CD4-positive, alpha-beta T cell treated with Interleukin-6 for 4 hours (primary cell): ENCODE data around the gene UHMK1.
A peak's percentile ranks its signal among the peaks of the same experiment; 100 is the strongest.

ENCODE experiments used
- DNase-seq: peaks from one replicate; pipeline ENCODE4 v3.0.0-alpha.2; 2020; ENCODE audit warnings: mixed read lengths

UHMK1 gene

GRCh38 chr1:162530307-162530987 is 32.8 kb downstream of the UHMK1 start:
- no peak for DNase-seq

- DNase-seq: no peak
Measured at GRCh38 chr1:162530988-162531319, 33.3 kb downstream of the UHMK1 start.

DNA sequence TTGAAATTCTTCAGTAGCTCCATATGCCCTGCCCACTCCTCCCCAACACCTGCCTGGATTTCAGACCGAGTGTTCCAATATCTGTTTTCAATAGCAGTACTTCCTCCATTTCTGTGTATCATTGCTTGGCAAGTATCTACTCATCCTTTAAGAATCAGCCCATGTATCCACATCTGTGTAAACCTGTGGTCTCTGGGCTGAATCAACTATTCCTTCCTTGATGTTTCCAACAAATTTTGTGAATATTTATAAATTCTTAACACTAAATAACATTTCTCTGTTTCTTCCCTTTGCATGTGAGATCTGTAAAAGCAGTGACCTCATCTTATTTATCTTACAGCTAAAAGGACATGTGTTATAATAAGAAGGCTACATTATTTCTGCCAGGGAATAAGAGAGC is 37.9 kb downstream of the UHMK1 start:
- DNase-seq: no peak

DNA sequence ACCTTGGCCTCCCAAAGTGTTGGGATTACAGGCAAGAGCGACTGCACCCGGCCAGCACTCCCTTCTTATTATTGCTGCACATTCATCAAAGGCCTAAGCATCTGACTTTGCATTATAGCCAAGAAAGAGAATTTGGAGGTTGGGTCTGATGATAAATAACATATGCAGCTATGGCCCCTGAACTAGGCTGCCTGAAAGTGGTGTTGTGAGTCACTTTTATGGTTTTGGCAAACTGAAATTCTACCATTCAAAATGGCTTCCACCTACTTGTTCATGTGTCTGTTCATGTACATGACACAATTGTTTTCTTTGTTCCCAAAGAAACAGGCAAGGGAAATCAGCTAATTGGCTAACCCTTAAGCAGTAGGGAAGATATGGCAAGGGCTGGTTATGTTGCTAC is 38.9 kb downstream of the UHMK1 start:
- DNase-seq: no peak

DNA sequence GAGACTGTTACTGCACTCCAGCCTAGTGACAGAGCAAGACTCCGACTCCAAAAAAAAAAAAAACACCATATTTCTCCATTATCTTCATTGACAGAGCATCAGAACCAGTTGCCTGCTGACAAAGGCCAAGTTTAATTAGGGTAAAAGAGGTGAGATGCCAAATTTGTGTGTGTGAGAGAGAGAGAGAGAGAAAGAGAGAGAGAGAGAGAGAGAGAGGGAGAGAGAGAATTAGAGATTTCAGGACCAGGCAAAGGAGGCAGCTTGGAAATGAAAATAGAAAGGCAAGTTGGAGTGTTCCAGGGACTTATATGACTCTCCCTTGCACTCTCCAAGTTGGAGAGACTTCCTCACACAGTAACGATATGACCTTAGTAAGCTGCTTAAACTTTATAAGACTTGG is 39.6 kb downstream of the UHMK1 start:
- no peak for DNase-seq

DNA sequence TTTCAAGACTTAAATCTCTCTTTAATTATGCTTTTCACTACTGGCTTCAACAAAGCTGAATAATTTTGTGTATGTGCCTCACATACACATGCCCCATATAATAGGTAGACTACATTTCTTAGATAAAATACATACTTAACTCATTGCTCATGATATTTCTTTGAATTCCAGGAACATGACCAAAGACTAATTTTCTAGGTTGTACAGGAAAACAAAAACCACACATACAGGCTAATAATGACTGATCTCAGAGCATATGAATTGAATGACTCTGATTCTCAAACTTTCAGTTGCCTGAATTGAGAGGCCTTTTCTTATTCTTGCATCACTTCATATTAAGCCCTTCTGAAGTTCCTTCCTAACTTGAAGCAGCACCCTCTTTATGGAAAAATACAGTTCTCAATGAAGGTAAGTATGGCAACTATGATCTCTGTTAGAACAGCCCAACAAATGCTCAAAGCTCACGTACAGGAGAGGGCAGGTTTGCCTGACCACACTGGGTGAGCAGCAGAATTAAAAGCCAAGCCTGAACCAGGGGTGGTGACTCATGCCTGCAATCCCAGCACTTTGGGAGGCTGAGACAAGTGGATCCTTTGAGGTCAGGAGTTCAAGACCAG is 41.3 kb downstream of the UHMK1 start:
- DNase-seq: no peak

GRCh38 chr1:162541619-162542141 is 44.1 kb downstream of the UHMK1 start:
- no peak for DNase-seq

DNA sequence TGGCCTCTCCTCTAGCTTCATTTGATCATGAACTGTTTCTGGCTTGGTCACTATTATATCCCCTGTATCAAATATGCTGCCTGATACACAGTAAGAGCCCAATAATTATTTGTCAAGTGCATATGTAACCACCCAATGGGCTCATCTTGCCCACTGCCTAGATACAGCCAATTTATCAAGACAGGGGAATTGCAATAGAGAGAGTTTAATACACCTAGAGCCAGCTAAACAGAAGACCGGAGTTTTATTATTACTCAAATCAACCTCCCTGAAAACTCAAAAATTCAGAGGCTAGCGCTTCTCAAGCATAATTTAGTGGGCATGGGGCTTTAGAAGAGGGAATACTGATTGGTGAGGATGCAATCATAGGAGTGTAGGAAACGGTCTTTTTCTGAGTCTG is 45.6 kb downstream of the UHMK1 start:
- no peak for DNase-seq

DNA sequence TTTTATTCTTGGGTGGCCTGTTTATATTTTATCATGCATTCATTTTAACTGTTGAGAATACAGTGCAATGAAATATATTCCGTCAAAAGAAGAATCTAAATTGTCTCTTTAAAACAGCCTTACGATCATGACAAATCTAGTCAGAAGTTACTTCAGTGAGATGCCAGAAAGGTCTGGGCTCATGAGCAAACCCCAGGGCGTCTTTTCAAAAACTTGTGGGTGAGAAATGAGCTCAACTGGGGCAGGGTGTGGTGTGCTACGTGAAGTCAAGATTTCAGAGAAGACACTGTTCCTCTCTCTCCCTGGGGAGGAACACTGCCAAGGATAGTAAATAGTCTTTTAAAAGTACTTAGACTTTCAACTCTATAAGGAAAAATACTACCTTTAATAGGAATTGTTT is 50.6 kb downstream of the UHMK1 start:
- no peak for DNase-seq

DNA sequence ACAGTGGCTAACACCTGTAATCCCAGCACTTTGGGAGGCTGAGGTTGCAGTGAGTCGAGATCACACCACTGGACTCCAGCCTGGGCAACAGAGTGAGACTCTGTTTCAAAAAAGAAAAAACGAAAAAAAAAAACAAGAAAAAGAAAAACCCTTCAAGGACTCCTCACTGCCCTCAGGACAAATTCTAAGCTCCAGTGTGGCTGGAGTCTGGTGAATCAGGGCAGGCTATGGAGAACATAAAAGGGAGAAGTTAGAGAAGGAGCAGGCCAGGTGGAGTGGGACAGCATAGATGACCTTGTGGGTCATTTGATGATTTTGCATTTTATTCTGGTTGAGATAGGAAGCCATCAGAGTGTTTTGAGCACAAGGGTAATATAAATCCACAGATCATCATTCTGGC is 51.4 kb downstream of the UHMK1 start:
- DNase-seq: no peak

GRCh38 chr1:162550925-162551324 is 53.3 kb downstream of the UHMK1 start:
- DNase-seq: no peak

DNA sequence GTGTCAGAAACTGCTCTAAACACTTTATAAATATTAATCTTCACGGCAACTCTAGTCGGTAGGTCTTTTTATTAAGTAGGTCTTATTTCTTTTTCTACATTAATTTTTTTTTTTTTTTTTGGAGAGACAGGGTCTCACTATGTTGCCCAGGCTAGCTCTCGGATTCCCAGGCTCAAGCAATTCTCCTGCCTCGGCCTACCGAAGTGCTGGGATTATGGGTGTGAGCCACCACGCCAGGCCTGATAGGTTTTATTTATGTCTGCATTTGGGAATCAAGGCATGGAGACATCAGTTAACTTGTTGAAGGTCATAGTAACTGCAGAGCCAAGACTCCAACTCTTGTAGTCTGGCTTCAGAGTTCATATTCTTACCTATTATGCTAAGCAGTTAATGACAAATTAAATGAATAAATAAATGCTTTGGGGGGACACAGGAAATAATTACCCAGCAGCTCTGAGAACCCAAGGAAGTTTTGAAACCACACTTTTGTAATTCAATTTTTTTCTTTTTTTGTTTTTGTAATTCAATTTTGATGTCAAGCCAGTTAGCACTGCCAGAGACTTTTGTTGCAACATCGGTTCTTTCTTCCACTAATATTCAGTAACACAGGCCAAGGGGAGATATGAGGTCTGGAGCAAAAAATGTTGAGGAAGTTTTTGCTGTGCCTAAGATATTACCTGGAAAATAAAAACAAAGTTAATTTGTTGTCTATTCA is 54.5 kb downstream of the UHMK1 start:
- DNase-seq: no peak

DNA sequence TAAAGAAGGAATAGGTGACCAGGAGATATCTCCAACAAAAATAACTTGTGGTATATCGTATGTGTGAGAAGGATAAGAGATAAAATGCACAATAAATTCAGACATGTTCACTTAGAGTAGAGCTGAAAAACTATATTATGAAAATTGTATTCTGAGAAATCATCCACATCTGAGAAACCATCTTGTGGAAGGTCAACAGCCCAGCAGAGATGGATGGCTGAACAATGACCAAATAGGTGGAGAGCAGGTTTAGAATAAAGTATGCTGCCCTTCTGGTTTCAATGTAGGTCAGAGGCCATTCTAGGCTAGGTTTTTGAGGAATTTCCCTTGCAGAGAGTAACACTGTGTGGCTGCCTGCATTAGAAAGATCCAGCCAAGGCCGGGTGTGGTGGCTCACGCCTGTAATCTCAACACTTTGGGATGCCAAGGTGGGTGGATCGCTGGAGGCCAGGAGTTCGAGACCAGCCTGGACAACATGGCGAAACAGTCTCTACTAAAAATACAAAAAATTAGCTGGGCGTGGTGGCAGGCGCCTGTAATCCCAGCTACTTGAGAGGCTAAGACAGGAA is 55.1 kb downstream of the UHMK1 start:
- no peak for DNase-seq

DNA sequence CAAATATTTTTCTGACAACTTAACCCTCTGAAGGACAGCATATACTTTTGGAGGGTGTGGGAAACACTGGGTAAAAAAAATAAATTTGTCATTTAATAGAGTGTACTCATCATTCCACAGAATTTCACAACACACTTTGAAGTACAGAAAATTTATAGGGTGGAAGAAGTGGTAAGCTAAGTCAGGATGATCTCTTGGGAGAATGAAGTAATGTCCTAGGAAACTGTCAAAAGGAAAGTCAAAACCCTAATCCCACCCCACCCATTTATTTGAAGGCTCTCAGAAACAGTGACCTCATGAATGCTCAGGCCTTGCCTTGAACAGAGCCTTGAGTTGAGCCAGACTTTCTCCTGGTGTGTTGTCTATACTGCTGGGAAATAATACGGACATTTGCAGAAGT is 56.6 kb downstream of the UHMK1 start:
- DNase-seq: no peak

GRCh38 chr1:162557536-162557935 is 59.9 kb downstream of the UHMK1 start:
- DNase-seq: no peak

GRCh38 chr1:162560303-162561036 is 62.9 kb downstream of the UHMK1 start:
- no peak for DNase-seq

DNA sequence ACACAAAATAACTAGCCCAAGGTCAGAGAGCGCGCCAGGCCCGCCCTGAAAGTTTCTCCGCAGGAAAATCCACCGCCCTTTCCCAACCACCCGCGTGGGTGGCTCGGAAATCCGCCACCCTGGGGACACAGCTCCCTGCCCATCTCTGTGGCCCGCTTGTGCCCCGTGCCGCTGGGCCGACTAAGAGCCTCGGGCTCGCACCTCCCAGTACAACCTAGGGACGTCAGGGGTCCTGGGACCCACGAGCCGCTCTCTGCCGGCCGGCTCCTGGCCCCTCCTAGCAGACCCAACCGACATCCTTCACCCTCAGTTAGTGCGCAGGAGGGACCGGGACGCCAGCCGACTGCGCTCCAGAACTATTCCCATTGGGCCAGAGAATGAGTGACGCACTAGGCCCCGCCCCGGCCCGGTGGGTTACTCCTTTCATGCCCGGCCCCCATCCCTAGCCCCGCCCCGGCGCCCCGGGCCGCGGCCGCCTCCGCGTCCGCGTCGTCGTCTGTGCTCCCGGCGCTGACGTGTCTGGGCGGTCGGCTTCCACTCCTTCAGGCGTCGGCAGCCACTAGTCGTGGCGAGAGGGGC is 63.5 kb downstream of the UHMK1 start:
- peak; percentile 99 for DNase-seq

DNA sequence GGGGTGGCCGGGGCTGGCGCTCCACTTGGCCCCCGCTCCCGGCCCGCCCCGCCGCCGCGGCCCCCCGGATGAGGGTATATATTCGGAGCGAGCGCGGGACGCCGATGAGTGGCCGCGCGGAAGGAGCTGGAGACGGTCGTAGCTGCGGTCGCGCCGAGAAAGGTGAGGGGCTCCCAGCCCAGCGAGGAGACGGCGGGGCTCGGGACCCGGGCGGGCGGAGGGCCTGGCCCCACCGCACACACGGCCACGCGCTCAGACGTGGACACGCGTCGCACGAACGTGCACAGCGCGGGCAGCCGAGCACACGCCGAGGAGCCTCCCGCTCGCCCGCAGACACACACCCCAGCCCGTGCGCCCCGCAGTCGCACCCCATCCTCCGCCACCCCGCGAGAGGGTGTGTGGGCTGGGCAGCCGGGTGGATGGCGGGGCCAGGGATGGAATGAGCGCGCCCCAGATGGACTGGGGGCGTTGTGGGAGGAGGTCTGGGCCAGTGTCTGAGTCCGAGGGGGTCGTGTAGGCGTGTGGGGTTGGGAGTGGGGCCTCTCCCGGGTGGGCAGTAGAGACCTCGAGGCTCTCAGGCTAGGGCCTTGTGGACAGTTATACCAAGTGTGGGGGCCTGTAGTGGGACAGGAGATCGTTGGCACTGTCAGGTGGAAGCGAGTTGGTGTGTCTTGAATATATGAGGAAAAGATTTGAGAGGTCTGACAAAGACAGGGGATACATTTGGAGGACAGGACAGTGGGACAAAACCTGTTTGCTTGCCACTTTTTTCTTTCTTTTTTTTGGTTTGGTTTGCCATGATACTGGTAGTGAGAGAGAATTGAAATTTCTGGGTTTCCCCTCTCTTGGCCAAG is 64.2 kb downstream of the UHMK1 start, which contains the start of gene UAP1:
TSS of gene UAP1 (plus strand) at position 107 of the 854 bp plus-strand sequence. CDS start 4,347 bp downstream, outside the sequence.
- DNase-seq: no peak

- DNase-seq: no peak
Measured at GRCh38 chr1:162562470-162562828, 64.8 kb downstream of the UHMK1 start.

DNA sequence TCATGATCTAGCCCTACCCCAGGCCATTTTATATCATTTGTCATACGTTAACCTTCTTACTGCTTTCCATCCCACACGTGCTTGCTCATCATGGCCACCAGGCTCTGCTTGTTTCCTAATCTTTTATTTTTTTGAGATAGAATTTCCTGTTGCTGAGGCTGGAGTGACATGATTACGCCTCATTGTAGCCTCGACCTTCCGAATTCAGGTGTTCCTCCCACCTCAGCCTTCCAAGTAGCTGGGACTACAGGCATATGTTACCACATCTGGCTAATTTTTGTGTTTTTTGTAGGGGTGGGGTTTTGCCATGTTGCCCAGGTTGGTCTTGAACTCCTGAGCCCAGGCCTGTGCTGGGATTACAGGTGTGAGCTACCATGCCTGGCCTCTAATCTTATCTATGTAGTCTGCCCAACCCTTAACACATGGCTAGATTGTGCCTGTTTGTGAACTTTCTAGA is 67.2 kb downstream of the UHMK1 start:
- DNase-seq: no peak

DNA sequence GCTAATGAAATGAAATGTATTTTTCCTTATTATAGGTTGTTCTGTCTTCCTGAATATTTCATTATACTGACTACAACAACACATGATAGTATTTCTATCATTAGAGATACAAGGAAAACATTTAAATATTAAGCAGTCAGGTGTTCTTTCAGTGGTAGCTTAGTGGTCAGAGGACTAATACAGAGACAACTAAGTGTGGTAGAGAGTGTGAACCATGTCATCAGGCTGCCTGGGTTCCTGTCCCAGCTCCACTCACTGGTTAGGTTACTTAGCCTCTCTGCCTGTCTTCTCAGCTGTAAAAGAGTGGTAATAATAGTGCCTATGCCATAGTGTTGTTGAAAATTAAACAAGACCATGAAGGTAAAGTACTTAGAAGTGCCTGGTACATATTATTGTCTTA is 67.8 kb downstream of the UHMK1 start:
- no peak for DNase-seq

GRCh38 chr1:162566870-162567269 is 69.3 kb downstream of the UHMK1 start:
- no peak for DNase-seq
